Right cardiac atrium (tissue), 5 donors: Measurements from ENCODE around the gene NHSL1. TPM values are rescaled to one million over a fixed set of nuclear protein-coding genes. Genes with fewer than 3 reads are reported as not detected.
"Not testable (repeated sequence)": the region's sequence is repeated elsewhere in the genome, so short reads cannot be mapped to it uniquely, and the experiment has no call there.

Source experiments
- ATAC-seq, 2 donors: fragments of 200-7000 bp; cut with Tn5 transposase; one replicate each; pipeline versions ENCODE4 v1.8.0 to v1.9.1; 2020; ENCODE audit warnings: moderate library complexity in 2 of 2, mild to moderate bottlenecking in 1 of 2
- DNase-seq, 3 donors: peaks; one replicate each; pipeline ENCODE4 v3.0.0-alpha.2; 2020
- H3K27ac ChIP-seq: one replicate; pipeline ENCODE4 v1.5.1; 2013; ENCODE audit warnings: mild to moderate bottlenecking, low read length, control low read depth, moderate library complexity
- H3K27me3 ChIP-seq: one replicate; pipeline ENCODE4 v1.6.1; 2013; ENCODE audit not compliant: control insufficient read depth, insufficient read depth
- H3K4me1 ChIP-seq: one replicate; pipeline ENCODE4 v1.6.1; 2013; ENCODE audit warnings: low read length; ENCODE audit not compliant: control insufficient read depth, insufficient read depth
- H3K4me3 ChIP-seq: one replicate; pipeline ENCODE4 v1.5.1; 2013; ENCODE audit warnings: low read length, control low read depth
- H3K9me3 ChIP-seq: one replicate; pipeline ENCODE4 v1.6.1; 2013; ENCODE audit warnings: low read length; ENCODE audit not compliant: control insufficient read depth
- whole genome bisulfite sequencing: extraction: QIAGEN DNeasy Blood & Tissue Kit; methylation state at CpG from one replicate; pipeline ENCODE4 v1.1.7; 2013; 5-methylcytosine and 5-hydroxymethylcytosine counted together
- intact Hi-C, 4 donors: fragments of 100-400 bp; cut with DNase I; formaldehyde crosslinking; loops; one replicate each; pipeline versions ENCODE4 v1.11.0 to v1.14.0; 2022 to 2023
- polyA plus RNA-seq: library from polyadenylated mRNA; stranded (reverse); fragments of 200-250 nt; gene quantifications from one replicate; pipeline ENCODE4 v1.2.3, GENCODE V29; 2013
- total RNA-seq, 4 donors: library from RNA; stranded (reverse); fragmentation: NEBNext Ultra II Directional; extraction: Animal tissue kit (Norgen Biotek cat#: 25700); gene quantifications; one replicate each; pipeline ENCODE4 v1.2.1, GENCODE V29; 2021
- donor health status: healthy with polysubstance abuse.
- donor health status: DM: no; HTN: yes; CAD: no.
- donor health status: DM: no; HTN: no; CAD: no.
- donor health status: DM: no; HTN: yes; CAD: no; lungs with severe emphysema.
- donor health status: DM: yes; HTN: yes; CAD: no.

The NHSL1 gene
- total and polyA plus RNA-seq, 5 donors: 10.5 to 46.5 (median 35.9) TPM

DNA sequence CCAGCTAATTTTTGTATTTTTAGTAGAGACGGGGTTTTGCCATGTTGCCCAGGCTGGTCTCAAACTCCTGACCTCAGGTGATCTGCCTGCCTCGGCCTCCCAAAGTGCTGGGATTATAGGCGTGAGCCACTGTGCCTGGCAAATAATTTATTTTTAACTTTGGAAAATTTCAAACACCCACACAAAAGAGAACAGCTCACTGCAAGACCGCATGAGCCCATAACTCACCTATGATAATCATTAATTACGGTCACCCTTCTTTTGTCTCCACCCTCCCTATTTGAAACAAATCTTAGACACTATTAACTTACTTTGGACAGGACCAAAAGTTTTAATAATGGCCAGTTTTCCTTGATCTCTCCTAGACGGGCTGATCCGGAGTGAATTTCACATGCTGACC lies 74.0 kb downstream of the NHSL1 start:
- intact Hi-C loops: loop anchor here (5.0 to 10.0 kb wide), 5 partner anchors 82 to 342 kb away; no protein-coding TSS in a partner anchor
- H3K27me3 ChIP-seq, H3K9me3 ChIP-seq, H3K4me1 ChIP-seq, ATAC-seq, H3K4me3 ChIP-seq, H3K27ac ChIP-seq, DNase-seq: not testable (repeated sequence)
- 88% methylated on average over 7 of the region's 7 CpGs for WGBS

GRCh38 chr6:138424004-138424904 lies 75.0 kb downstream of the NHSL1 start:
- intact Hi-C loops: loop anchor here in 1 of 4 donors (10.0 kb wide), 1 partner anchor 91 kb away; no protein-coding TSS in a partner anchor
- Histone ChIP-seq H3K4me3 (no peak overlapping the region), H3K4me1 (no peaks in the 10 kb centered on the region), H3K9me3 (no peaks in the 10 kb centered on the region), H3K27ac (no peak overlapping the region), H3K27me3 (no peaks in the 10 kb centered on the region)
- 93% methylated on average over 48 of the region's 48 CpGs for WGBS
- ATAC-seq (peak in 1 of 2 donors; percentile 29), DNase-seq (peak in 1 of 3 donors; percentile 54)

GRCh38 chr6:138422861-138423260 lies 76.4 kb downstream of the NHSL1 start:
- ATAC-seq: peak in 1 of 2 donors; percentile 40
- no peak overlapping the region for H3K27ac ChIP-seq

GRCh38 chr6:138421608-138422007 lies 77.7 kb downstream of the NHSL1 start:
- Histone ChIP-seq H3K4me3 (no peak overlapping the region), H3K4me1 (no peaks in the 10 kb centered on the region), H3K9me3 (no peaks in the 10 kb centered on the region), H3K27ac (no peak overlapping the region), H3K27me3 (no peaks in the 10 kb centered on the region)
- DNase-seq (no peak), ATAC-seq (no peak)
- 97% methylated on average over 10 of the region's 10 CpGs for WGBS
- intact Hi-C loops: loop anchor here in 1 of 4 donors (10.0 kb wide), 1 partner anchor 93 kb away; no protein-coding TSS in a partner anchor

More at GRCh38 chr6:138422861-138423260, 76.4 kb downstream of the NHSL1 start:
- intact Hi-C loops: loop anchor here in 1 of 4 donors (10.0 kb wide), 1 partner anchor 92 kb away; no protein-coding TSS in a partner anchor
- DNase-seq: no peak
- Histone ChIP-seq H3K4me3 (no peak overlapping the region), H3K4me1 (no peaks in the 10 kb centered on the region), H3K27me3 (no peaks in the 10 kb centered on the region), H3K9me3 (no peaks in the 10 kb centered on the region)

DNA sequence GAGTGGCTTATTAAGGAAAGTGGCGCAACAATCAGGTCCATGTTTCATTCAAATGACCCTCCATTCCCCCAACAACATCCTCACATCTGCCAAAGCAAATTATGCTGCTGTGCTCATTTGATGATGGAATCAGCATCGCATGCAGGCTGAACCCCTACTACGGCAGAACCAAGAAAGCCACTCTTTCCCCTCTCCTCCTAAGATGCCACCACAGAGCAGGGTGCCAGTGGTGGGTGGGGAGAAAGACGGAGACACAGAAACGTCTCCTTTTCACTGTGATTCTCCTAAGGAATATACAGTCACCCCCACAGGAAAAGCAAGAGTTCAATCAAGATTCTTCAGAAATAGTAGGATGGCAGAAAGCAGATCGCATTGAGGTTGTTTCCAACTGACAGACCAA lies 78.2 kb downstream of the NHSL1 start:
- Histone ChIP-seq H3K4me1 (no peaks in the 10 kb centered on the region), H3K27ac (no peak overlapping the region), H3K4me3 (no peak overlapping the region), H3K27me3 (no peaks in the 10 kb centered on the region), H3K9me3 (no peaks in the 10 kb centered on the region)
- 76% methylated on average over 6 of the region's 6 CpGs for WGBS
- ATAC-seq: no peak
- no peak for DNase-seq
- intact Hi-C loops: loop anchor here in 1 of 4 donors (10.0 kb wide), 1 partner anchor 94 kb away; no protein-coding TSS in a partner anchor

DNA sequence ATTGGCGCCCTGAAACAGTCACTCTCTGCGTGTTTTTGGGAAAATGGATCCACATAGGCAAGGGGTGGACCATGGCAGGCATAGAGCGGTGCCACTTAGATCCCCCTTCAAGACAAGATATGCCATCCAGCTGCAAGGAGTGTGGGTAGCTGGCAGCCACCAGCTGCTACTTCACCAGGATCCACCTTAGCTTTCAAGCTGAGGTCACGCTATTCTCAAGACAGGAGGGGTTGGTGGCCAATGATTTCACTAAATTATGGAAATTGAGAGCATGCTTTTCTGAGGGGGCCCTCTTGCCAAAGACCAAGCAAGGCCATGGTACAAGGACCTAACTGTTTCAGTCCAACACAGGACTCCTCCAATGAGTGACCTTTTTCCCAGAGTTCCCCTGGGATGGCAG lies 78.9 kb downstream of the NHSL1 start:
- Histone ChIP-seq H3K27ac (no peak overlapping the region), H3K27me3 (no peaks in the 10 kb centered on the region), H3K4me1 (no peaks in the 10 kb centered on the region), H3K9me3 (no peaks in the 10 kb centered on the region), H3K4me3 (no peak overlapping the region)
- DNase-seq: no peak
- ATAC-seq: no peak
- intact Hi-C loops: loop anchor here in 1 of 4 donors (10.0 kb wide), 1 partner anchor 94 kb away; no protein-coding TSS in a partner anchor
- over 99% methylated on average over 4 of the region's 4 CpGs for WGBS

DNA sequence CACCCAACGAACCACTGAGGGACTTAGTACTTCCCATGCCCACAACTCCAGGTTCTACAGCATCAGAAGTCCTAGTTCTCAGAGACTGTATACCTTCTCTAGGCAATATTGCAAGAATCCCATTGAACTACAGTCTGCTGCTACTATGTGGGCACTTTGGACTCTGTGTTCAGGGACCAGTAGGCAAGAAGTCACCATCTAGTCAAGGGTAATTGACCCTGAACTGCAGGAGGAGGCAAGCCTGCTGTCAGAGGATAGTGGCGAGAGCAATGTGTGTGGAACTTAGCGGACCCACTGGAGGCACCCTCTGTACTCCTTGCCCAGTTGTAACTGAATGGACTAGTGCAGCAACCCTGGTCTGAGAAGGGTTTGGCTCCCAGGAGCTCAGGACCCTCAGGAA lies 79.5 kb downstream of the NHSL1 start:
- Histone ChIP-seq H3K4me3 (no peak overlapping the region), H3K27ac (no peak overlapping the region), H3K27me3 (no peaks in the 10 kb centered on the region), H3K9me3 (no peaks in the 10 kb centered on the region), H3K4me1 (no peaks in the 10 kb centered on the region)
- ATAC-seq: no peak
- WGBS: 97% methylated on average over 3 of the region's 3 CpGs
- DNase-seq: no peak
- intact Hi-C loops: loop anchor here in 2 of 4 donors (10.0 kb wide), 2 partner anchors 95 to 355 kb away; partner anchors contain the start of gene CCDC28A (in 1 of the 2)

DNA sequence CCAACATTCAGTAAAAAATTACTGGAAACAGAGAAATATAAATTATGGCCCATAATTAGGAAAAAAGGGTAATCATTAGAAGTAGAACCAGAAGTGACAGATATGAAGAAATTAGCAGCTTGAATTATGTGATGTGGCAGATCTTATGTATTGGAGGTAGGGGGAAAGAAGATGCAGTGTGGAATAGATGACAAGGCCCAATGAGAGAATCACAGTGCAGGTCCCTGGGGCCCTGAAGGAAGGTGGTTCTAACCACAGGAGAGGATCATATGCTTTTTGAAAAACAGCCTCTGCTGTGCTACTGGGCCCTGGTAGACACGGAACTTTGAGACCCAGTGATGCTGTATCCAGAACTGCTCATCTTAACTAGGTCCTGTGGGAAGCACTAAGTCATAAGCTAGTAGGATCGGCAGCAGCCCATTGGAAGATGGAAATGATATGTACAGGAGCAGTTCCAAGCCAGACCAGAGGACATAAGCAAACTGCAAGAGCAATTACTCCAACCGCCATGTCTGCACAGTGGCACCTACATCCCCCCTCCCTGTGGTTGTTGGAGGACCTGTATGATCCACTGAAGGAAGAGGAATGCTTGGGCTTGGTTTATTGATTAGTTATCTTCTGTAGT lies 81.1 kb downstream of the NHSL1 start:
- Histone ChIP-seq H3K9me3 (no peaks in the 10 kb centered on the region), H3K27ac (no peak overlapping the region), H3K4me3 (no peak overlapping the region), H3K4me1 (no peaks in the 10 kb centered on the region), H3K27me3 (no peaks in the 10 kb centered on the region)
- WGBS: over 99% methylated on average over 3 of the region's 3 CpGs
- no peak for DNase-seq
- ATAC-seq: no peak
- intact Hi-C loops: loop anchor here in 1 of 4 donors (10.0 kb wide), 1 partner anchor 357 kb away; the partner anchor contains the start of gene CCDC28A

- Histone ChIP-seq H3K9me3 (no peaks in the 10 kb centered on the region), H3K27me3 (no peaks in the 10 kb centered on the region), H3K27ac (no peak overlapping the region), H3K4me3 (no peak overlapping the region), H3K4me1 (no peaks in the 10 kb centered on the region)
- intact Hi-C loops: loop anchor here in 1 of 4 donors (10.0 kb wide), 1 partner anchor 357 kb away; the partner anchor contains the start of gene CCDC28A
- ATAC-seq (no peak), DNase-seq (no peak)
- WGBS: 90% methylated on average over 3 of the region's 3 CpGs
Observed at GRCh38 chr6:138417493-138418117, 81.7 kb downstream of the NHSL1 start.

GRCh38 chr6:138416206-138416605 lies 83.1 kb downstream of the NHSL1 start:
- no peaks in the 10 kb centered on the region for H3K9me3 ChIP-seq
- intact Hi-C loops: loop anchor here in 1 of 4 donors (10.0 kb wide), 1 partner anchor 359 kb away; the partner anchor contains the start of gene CCDC28A
- H3K4me3 ChIP-seq: no peak overlapping the region
- H3K27ac ChIP-seq: no peak overlapping the region
- ATAC-seq (no peak), DNase-seq (no peak)
- no peaks in the 10 kb centered on the region for H3K4me1 ChIP-seq
- WGBS: 75% methylated on average over 4 of the region's 4 CpGs
- no peaks in the 10 kb centered on the region for H3K27me3 ChIP-seq
